Astrocyte of the cerebellum (primary cell): ENCODE measurements around the gene AMZ1.

Experiments used
- DNase-seq: peaks from one replicate; pipeline ENCODE4 v3.0.0-alpha.2; 2011; ENCODE audit warnings: low read depth
- H3K4me3 ChIP-seq: 2 replicates; pipeline ENCODE4 v1.5.1; 2011; ENCODE audit warnings: mild to moderate bottlenecking, low read depth, low read length, moderate library complexity
- in situ Hi-C: cut with HindIII; loops from 2 replicates; pipeline ENCODE4 v1.10.0; 2017; ENCODE audit warnings: low sequenced_read_pairs
- TF ChIP-seq, protein P1 (sequence below): IDR thresholded peaks from 2 replicates; pipeline ENCODE4 v1.5.1; 2012; ENCODE audit warnings: low read length, low read depth, moderate library complexity, mild to moderate bottlenecking; ENCODE audit errors: missing control alignments

The AMZ1 gene

DNA sequence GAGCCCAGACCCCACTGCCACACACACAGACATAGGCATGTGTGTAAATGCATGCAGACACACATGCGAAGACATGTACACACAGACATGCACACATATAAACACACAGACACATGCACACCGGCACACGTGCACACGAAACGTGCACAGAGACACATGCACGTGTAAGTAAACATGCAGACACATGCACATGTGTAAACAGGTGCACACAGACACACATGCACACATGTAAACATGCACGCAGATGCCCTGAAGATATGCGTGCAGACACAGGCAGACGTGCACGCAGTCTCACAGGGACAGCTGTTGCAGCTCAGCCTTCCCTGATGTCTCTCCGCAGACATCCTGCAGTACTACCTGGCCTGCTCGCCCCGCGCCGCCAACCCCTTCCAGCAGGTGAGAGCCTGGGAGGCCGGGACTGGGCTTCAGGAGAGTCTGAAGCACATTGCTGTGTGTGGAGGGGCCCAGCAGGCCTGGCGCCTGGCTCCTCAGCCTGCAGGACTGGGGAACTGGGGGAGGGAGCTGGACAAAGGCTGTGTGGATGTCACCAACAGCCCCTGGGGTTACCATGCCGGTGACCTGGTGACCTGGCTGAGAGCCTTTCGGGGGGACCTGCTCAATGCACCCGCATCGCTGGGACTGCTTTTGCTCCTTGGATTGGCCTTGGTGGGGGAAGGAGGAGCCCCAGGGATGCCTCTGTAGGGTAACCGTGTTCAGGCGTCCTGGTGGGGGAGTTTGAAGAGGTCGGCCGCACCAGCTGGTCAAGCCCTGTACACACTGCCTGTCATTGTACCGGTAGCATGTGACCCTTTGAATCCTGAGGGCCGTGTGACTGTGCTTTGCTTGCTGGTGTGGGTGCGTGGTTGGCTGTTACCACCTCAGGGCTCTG, 35.9 kb upstream of the AMZ1 start:
- TF ChIP-seq, protein P1, sequence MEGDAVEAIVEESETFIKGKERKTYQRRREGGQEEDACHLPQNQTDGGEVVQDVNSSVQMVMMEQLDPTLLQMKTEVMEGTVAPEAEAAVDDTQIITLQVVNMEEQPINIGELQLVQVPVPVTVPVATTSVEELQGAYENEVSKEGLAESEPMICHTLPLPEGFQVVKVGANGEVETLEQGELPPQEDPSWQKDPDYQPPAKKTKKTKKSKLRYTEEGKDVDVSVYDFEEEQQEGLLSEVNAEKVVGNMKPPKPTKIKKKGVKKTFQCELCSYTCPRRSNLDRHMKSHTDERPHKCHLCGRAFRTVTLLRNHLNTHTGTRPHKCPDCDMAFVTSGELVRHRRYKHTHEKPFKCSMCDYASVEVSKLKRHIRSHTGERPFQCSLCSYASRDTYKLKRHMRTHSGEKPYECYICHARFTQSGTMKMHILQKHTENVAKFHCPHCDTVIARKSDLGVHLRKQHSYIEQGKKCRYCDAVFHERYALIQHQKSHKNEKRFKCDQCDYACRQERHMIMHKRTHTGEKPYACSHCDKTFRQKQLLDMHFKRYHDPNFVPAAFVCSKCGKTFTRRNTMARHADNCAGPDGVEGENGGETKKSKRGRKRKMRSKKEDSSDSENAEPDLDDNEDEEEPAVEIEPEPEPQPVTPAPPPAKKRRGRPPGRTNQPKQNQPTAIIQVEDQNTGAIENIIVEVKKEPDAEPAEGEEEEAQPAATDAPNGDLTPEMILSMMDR: no peak
- in situ Hi-C loops: no loop called here
- H3K4me3 ChIP-seq: no peak overlapping the region
- DNase-seq: no peak

DNA sequence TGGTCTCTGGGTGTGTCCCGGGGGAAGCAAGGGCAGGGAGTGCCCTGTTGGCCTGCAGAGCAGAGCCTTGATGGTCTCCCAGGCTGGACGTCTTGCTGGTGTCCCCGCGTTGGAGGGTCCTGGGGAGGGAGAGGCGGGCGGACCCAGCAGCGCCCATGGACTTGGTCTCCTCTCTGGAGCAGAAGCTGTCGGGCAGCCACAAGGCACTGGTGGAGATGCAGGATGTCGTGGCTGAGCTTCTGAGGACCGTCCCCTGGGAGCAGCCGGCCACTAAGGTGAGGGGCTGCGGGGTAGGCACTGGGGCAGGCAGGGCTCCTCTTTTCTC, 35.3 kb upstream of the AMZ1 start:
- in situ Hi-C loops: no loop called here
- TF ChIP-seq, protein P1: no peak
- H3K4me3 ChIP-seq: no peak overlapping the region
- no peak for DNase-seq

DNA sequence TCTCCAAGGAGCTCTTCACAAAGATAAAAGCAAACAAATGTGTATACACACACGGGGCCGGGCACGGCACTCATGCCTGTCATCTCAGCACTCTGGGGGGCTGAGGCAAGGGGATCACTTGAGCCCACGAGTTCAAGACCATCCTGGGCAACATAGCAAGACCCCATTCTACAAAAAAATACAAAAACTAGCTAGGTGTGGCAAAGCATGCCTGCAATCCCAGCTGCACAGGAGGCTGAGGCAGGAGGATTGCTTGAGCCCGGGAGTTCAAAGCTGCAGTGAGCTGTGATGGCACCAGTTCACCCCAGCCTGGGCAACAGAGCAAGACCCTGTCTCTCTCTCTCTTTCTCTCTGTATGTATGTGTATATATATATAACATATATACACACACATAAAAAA, 33.9 kb upstream of the AMZ1 start:
- no peak for DNase-seq
- TF ChIP-seq, protein P1: no peak
- no peak overlapping the region for H3K4me3 ChIP-seq
- in situ Hi-C loops: no loop called here

DNA sequence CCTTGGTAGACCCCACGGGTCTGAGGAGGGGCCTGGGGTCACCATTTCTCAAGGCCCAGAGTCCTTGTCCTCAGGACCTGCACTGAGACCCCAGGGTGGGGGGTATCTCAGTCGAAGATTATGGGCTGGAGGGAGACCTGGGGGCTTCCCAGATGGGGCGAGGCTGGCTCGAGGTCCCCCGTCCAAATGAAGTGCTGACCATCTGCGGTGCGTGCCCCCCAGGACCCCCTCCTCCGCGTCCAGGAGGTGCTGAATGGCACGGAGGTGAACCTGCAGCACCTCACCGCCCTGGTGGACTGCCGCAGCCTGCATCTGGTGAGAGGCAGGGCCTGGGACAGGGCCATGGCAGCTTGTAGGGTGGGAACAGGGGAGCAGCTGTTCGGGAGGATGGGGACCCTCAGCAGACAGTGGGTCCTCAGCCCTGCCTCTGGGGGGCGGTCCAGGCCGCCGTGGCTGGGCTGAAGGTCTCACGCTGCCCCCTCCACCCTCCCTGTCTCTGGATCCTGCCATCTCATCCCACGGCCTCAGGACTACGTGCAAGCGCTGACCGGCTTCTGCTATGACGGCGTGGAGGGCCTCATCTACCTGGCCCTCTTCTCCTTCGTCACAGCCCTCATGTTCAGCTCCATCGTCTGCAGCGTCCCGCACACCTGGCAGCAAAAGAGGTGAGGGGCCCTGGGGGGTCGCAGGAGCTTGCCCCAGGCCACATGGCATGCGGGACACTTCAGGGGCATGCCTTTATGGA, 32.0 kb upstream of the AMZ1 start:
- no peak overlapping the region for H3K4me3 ChIP-seq
- DNase-seq: no peak
- TF ChIP-seq, protein P1: no peak
- in situ Hi-C loops: no loop called here

DNA sequence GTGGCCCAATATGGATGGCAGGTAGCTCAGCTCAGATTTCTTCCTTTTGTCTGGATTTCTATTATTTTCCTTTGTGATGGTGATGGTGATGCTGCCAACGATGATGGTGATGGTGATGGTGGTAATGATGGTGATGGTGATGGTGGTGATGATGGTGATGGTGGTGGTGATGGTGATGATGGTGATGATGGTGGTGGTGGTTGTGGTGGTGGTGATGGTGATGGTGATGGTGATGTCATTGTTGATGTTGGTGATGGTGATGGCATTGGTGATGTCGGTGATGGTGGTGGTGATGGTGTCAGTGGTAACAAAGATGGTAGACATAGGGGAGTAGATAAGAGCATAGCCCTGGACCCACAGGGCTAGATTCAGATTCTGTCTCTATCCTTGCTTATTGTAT, 30.8 kb upstream of the AMZ1 start:
- in situ Hi-C loops: no loop called here
- no peak for DNase-seq
- TF ChIP-seq, protein P1: no peak
- no peak overlapping the region for H3K4me3 ChIP-seq

DNA sequence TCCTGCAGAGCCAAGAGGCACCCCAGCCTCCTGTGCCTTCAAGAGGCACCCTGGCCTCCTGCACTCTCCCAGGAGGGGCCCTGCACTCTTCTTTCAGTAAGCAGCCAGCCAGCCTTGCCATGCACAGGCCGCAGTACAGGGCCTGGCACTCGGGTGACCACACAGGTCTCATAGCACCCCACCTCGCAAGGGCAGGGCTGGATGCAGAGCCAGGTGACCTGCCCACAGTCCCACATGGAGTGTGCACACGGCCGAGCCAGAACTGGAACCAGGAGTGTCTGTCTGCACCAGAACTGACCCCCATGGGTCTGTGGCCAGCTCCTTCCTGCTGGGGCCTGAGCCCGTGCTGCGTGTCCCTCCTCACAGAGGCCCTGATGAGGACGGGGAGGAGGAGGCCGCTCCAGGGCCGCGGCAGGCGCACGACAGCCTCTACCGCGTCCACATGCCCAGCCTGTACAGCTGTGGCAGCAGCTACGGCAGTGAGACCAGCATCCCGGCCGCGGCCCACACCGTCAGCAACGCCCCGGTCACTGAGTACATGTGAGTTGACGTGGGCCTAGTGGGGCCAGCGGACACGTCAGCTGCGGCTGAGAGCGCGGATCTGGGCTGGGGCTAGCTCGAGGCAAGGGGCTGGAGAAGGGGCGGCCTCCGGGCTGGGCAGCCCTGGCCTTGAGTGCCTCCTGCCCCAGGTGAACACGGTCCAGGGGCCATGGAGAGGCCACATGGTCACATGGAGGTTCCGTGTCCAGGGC, 29.9 kb upstream of the AMZ1 start:
- H3K4me3 ChIP-seq: no peak overlapping the region
- DNase-seq: no peak
- in situ Hi-C loops: no loop called here
- TF ChIP-seq, protein P1: no peak
